HG03097 (cell line): ENCODE results near the gene MPZL2.

Experiments
- ATAC-seq: cut with Tn5 transposase; IDR thresholded peaks from one replicate; pipeline ENCODE4 v1.9.1; 2021; ENCODE audit not compliant: unreplicated experiment, low FRiP score

Gene MPZL2

DNA sequence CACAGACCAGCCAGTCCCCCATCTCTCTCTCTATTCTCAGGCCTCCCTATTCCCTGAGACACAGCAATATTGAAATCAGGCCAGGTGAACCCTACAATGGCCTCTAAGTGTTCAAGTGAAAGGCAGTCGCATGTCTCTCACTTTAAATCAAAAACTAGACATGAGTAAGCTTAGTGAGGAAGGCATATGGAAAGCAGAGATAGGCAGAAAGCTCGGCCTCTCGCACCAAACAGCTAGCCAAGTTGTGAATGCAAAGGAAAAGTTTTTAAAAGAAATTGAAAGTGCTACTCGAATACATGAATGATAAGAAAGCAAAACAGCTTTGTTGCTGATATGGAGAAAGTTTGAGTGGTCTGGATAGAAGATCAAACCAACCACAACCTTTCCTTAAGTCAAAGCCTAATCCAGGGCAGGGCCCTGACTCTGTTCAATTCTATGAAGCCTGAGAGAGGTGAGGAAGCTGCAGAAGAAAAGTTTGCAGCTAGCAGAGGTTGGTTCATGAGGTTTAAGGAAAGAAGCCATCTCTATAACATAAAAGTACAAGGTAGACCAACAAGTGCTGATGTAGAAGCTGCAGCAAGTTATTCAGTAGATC lies 19.8 kb upstream of the MPZL2 start:
- ATAC-seq: no peak

DNA sequence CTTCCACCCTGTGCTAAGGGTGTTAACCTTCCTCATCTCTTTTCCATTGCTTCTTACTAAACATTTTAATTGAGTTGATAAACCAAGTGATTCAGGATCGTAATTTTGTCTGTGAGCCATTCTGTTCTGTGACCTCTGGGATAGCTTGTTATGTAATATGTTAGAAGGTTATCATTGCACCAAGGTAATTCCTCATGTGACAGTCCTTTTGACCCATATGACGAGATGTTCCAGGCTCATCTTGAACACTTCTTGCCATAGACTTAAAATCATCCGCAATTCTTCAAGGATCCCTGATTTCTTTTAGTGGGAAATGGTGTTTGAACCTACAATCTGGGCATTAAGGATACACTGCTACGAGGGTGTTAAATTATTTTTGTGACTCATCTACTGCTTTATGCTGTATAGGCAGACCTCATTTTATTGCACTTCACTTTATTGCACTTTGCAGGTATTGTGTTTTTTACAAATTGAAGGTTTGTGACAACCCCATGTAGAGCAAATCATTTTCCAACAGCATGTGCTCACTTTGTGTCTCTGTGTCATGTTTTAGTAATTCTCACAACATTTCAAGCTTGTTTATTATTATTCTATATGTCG lies 19.0 kb upstream of the MPZL2 start:
- no peak for ATAC-seq

DNA sequence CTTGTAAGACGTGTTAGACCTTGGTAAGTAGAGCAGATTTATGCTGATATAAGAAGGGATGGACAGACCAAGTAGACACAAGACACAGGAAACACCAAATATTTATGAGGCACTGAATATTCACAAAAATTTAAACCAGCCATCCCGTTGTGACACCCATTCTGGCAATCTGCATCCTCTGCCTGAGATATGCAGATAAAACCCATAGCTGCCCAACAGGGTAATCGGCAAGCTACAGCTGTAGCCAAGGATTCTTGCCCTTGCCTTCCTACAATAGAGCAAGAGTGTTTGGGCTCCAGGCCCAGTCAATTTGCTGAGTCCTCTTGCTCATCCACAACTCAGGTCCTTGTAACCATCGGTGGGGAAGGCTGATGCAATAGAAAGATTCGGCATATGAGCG lies 18.5 kb upstream of the MPZL2 start:
- ATAC-seq: no peak

GRCh38 chr11:118281284-118281683 lies 17.2 kb upstream of the MPZL2 start:
- ATAC-seq: no peak

DNA sequence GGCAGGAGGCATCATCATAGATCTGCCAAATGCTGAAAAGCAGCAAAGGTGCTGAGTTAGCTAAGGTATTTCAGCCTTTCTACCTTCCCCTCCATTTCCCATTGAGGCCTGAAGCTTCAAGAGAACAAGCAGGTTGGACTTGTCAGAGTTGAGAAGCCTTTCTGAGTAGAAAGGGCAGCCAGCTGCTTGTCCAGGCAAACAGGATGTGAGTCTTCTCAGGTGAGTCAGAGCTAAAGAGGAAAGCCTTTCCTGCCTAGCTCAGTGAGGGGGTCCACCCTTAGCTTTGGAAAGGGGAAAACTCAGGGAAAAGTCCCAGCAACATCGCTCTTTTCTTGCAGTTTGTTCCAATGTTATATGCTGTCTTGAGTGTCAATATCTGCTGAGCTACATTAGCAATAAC lies 13.2 kb upstream of the MPZL2 start:
- no peak for ATAC-seq

DNA sequence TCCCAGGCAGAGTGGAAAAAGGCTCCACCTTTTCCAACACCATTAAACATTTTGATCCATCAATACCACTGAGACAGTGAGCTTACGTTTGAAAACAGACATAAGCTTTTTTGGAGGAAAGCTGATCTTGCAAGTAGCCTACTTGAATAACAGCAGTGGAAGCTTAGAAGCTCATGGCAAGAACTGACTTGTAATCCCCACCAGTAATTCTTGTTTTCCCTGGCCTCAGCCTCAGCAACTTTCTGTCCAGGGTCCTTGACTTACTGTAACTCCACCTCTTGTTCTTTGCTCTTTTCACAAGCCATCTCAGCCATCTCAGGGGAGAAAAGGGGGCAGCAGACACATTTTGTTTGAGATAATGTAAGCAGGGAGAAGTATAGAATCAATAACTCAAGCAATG lies 12.3 kb upstream of the MPZL2 start:
- ATAC-seq: no peak

DNA sequence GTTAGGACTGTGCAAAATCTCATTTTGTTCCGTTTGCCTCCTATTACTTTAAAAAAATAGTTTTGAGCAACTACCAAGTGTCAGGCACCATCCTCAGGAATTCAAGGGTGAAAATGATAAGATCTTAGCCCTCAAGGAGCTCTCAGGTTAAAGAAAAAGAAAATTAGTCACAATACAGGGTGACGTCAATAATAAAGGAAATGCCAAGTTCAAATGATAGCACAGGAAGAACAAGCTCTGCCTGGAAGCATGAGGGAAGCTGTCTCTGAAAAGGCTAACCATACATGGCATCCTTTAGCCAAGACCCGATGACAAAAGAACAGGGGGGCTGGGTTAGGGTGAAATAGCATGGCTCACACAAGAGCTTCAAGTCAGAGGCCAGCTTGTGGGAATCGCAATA lies 11.1 kb upstream of the MPZL2 start:
- ATAC-seq: no peak

GRCh38 chr11:118274186-118274585 lies 10.1 kb upstream of the MPZL2 start:
- no peak for ATAC-seq

- no peak for ATAC-seq
Measured at GRCh38 chr11:118272001-118272400, 7.9 kb upstream of the MPZL2 start.

DNA sequence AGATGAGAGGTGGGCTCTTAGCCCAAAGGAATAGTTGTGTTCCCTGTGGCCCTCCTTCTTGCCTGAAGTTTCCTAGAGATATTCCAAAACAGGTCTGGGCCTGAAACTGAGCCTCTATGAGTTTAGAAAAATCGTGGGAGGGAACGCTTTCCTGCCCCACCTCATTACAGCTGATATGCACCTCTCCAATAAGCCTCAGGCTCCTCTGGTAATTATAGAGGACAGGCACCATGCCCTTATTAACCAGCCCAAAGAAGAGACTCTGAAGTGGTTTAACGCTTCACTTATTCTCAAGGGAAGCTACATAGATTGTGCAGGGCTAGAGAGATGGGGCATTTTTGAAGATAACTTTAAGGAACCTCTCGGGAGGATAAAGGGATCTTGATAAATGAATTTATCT lies 3.4 kb upstream of the MPZL2 start:
- ATAC-seq: no peak

DNA sequence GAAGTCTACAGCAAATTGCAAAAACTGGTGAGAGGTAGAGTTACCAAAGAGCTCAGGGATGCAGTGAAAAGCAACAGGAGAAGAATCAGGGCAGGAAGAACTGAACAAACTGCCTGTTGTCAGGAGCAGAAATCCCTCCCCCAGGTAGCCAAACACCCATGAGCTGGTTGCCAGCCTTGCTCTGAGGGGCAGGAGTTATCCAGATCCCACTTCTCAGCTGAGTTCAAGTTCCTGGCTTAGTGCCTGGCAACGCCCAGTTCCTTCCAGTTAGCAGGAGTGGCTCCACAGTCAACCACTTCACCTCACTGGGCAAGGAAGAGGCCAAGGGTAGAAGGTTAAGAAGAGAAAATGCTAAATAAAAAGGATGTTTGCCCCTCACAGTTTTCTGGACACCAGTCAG lies 1.9 kb upstream of the MPZL2 start:
- no peak for ATAC-seq

DNA sequence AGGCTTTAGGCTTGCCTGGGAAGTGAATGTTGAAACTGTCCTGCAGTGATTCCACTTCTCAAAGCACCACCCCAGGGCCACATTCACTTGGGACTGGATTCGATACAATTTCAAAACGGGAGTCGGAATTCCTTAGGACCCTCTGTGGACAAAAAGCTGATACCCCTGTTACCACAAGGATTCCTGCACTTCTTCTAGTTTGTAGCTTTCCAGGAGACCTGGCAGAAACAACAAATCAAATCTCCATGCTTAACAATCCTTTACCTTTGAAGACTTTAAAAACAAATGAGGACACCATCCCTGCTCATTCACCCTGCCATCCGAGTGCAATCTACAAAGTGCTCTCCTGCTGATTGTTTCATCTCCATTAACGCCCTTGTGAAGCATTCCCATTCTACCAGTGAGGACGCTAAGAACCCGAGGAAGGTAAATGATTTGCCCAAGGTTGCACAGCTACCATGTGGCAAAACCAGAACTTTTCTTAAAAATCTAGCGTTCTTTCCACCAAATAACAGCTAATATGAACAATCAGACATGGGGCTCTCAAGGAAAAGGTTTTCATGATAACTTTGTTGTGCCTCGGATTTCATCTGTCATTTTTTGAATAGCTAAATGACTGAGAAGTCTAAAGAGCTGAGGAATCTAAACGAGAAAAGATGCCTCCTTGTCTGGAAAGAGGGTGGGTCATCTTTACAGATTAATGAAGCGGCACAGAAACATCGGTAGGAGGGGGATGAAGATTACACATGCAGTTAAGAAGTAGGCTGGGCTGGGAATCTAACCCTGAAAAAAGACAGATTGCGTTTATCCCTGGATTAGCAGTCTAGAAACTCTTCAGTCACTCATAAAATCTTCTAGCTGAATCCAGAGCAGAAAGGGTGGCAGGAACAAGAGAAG lies 720 bp upstream of the MPZL2 start:
- ATAC-seq: no peak

- ATAC-seq: no peak
Measured at GRCh38 chr11:118263112-118263511, 985 bp downstream of the MPZL2 start.

- no peak for ATAC-seq
Measured at GRCh38 chr11:118260353-118260752, 3.7 kb downstream of the MPZL2 start.

- no peak for ATAC-seq
Measured at GRCh38 chr11:118259138-118259537, 5.0 kb downstream of the MPZL2 start.

DNA sequence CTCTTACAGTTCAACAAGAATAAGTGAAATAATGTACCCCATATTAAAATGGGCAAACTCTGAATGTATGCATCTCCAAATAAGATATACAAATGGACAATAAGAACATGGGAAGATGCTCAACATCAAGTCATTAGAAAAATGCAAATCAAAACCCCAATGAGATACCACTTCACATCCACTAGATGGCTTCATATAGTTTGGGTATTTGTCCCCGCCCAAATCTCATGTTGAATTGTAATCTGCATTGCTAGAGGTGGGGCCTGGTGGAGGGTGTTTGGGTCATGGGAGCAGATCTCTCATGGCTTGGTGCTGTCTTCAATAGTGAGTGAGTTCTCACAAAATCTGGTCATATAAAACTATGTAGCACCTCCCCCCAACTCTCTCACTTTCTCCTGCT lies 5.7 kb downstream of the MPZL2 start:
- no peak for ATAC-seq

GRCh38 chr11:118252688-118253087 lies 11.4 kb downstream of the MPZL2 start:
- ATAC-seq: no peak

GRCh38 chr11:118251858-118252652 lies 12.0 kb downstream of the MPZL2 start, which contains the start of gene MPZL3:
MPZL3 (minus strand) TSS chr11:118252365; CDS start chr11:118252294, 71 bp downstream.
- peak; percentile 69 for ATAC-seq

- ATAC-seq: no peak
Measured at GRCh38 chr11:118247041-118247440, 17.1 kb downstream of the MPZL2 start.

- no peak for ATAC-seq
Measured at GRCh38 chr11:118245936-118246562, 18.0 kb downstream of the MPZL2 start.
